Left ventricle myocardium superior (tissue), 1 donor: ENCODE measurements around the gene DGKH. TPM values are rescaled to one million over a fixed set of nuclear protein-coding genes. Genes with fewer than 3 reads are reported as not detected.

Experiments used
- total RNA-seq: library from RNA; stranded (reverse); fragmentation: NEBNext Ultra II Directional; extraction: Animal tissue kit (Norgen Biotek cat#: 25700); gene quantifications from one replicate; pipeline ENCODE4 v1.2.1, GENCODE V29; 2021
- donor health status: DM: no; HTN: yes; CAD: no; lungs with severe emphysema.

Gene DGKH
- total RNA-seq, 1 donor from 2014 or later: 5.2 TPM

Other genes with a start within 250 kb of the DGKH start
- 45.0 TPM for gene VWA8, start 87.5 kb upstream of the DGKH start, total RNA-seq
- gene AKAP11, start 223.5 kb downstream of the DGKH start, total RNA-seq: 19.3 TPM